RPMI7951 (cell line): Measurements from ENCODE around the gene MPG. TPM values are rescaled to one million over a fixed set of nuclear protein-coding genes. Genes with fewer than 3 reads are reported as not detected.
A peak's percentile ranks its signal among the peaks of the same experiment; 100 is the strongest.
"Not testable (repeated sequence)": the region's sequence is repeated elsewhere in the genome, so short reads cannot be mapped to it uniquely, and the experiment has no call there.

Experiments
- DNase-seq: peaks from one replicate; pipeline ENCODE4 v3.0.0-alpha.2; 2012; ENCODE audit warnings: low read depth
- total RNA-seq: library from RNA; depleted of rRNA; stranded (reverse); fragments of >200 nt; shearing (Covaris generic); gene quantifications from 2 replicates; pipeline ENCODE4 v1.2.3, GENCODE V29; 2014; rRNA removed

Gene MPG
- total RNA-seq, 1 experiment from 2014 or later: 80.5 TPM

DNA sequence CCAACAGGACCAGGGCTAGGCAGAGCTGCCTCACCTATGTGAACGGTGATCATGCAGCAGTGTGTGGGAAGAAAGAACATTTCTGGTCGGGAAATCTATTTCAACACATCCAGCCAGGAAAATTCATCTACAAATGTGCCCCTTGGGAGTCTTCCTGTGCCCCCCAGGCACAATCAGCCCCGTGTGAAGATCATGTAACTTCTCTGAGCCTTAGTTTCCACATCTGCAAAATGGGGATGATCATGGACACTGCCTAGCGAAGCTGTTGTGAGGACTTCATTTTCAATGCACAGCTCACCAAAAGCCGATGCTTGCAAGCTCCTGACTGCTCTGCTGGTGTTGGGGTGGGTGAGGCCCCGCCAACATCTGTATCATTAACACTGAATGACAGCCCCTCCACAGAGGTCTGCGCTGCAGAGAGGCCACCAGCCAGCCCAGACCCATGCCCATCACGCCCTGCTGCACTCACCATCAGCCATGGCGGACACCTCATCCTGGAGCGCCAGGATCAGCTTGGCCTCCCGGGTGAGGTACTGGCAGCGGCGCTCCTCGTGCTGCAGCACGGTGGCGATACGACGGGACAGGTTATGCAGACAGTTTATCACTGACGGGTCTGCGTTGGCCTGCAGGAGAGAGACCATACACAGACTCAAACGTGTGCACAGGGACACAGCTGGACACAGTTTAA is 34.3 kb downstream of the MPG start:
- no peak for DNase-seq

GRCh38 chr16:114327-114726 is 36.3 kb downstream of the MPG start:
- no peak for DNase-seq

- no peak for DNase-seq
Observed at GRCh38 chr16:116015-116414, 38.0 kb downstream of the MPG start.

- DNase-seq: peak; percentile 37
Observed at GRCh38 chr16:117379-118365, 39.6 kb downstream of the MPG start.

GRCh38 chr16:118857-119256 is 40.8 kb downstream of the MPG start:
- DNase-seq: no peak

GRCh38 chr16:119295-119694 is 41.3 kb downstream of the MPG start:
- no peak for DNase-seq

DNA sequence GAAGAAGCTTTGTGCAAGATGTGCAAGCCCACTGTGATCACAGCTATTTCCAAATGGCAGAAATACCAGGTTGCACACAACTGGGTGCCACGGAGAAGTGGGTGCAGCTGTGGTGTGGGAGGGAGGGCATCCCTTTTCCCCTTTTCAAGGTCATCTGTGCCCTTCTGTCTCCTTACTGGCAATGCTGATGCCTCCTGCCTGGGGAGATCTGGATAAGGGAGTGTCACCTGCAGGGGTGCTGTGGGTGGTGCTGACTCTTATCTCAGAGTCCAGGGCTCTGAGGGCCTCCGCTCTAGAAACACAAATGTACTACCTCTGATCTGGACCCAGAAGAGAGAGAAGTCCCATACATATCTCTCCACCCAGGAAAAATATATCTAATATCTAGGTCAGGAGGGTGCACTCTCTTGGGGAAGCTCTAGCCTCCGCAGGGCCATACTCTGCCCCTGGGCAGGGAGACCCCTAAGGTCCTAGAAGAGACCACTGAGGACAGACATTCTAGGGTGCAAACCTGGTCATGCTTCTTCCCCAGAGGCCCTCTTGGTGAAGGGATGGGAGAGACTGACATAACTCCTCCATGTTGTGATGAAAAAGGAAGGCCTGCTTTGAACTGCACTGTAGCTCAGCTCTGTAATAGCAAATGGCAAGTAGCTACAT is 41.9 kb downstream of the MPG start:
- no peak for DNase-seq

DNA sequence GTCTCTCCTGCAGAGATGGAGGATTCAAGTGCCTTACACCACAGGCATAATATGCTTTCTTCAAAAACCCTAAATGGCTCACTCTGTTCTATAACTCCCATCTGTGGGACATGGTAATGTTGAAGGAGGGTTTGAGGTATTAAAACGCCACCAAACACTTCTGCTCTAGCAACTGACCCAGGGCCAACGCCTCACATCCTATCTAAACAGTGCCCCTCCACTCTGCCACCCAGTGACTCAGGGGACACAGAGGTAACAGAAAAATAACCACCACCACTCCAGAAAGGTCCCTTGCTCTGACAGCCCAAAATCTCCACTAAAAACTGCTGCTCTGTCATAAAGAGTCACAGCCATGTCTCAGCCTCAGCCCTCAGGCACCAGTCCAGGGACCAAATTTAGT is 42.7 kb downstream of the MPG start:
- DNase-seq: no peak

GRCh38 chr16:122361-122760 is 44.3 kb downstream of the MPG start:
- no peak for DNase-seq

DNA sequence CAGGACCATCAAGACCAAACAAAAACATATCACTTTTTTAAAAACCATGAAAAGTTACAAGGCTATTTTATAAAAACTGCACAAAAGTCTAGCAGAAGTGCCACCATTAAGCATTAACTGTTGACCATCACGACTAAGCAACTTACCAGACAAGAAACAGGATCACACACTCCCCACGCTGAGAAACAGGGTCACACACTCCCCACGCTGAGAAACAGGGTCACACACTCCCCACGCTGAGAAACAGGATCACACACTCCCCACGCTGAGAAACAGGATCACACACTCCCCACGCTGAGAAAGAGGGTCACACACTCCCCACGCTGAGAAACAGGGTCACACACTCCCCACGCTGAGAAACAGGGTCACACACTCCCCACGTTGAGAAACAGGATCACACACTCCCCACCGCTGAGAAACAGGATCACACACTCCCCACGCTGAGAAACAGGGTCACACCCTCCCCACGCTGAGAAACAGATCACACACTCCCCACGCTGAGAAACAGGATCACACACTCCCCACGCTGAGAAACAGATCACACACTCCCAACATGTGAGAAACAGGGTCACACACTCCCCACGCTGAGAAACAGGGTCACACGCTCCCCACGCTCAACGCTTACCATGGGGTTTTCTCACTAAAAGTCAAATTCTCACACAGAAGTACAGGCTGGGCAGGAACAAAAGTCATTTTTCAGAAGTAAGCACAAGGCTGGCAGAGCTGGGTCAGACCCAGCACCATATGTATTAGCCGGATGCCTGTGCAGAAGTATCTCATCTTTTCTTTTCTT is 45.7 kb downstream of the MPG start:
- DNase-seq: not testable (repeated sequence)

GRCh38 chr16:125011-125410 is 47.0 kb downstream of the MPG start:
- DNase-seq: no peak

DNA sequence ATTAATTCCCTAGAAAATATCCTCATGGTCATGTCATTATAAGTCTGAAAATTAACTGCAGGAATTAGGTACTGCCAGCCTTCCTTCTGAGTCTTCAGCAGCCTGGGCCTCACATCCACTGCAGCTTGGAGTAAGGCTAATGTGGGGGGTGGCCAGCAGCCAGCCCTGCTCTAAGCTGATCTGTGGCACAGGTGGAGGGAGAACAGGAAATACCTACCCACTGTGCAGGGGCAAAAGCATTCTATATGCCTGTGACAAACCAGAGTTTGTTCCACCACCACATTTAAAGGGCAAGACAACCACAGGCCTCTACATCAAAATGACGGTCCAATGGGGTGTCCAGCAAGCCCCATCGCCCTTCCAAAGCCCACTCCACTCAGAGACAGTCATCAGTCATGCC is 51.0 kb downstream of the MPG start:
- DNase-seq: no peak

GRCh38 chr16:130533-131173 is 52.6 kb downstream of the MPG start:
- no peak for DNase-seq

DNA sequence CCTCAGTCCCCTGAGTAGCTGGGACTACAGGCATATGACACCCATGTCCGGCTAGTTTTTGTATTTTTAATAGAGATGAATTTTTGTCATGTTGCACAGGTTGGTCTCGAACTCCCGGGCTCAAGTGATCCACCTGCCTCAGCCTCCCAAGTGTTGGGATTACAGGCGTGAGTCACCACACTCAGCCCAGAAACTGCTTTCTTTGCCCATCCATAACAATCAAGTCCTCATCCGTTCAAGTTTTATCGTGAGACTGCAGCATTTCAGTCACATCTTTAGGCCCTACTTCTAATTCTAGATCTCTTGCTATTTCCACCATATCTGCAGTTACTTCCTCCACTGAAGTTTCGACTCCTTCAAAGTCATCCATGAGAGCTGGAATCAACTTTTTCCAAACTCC is 54.1 kb downstream of the MPG start:
- no peak for DNase-seq

DNA sequence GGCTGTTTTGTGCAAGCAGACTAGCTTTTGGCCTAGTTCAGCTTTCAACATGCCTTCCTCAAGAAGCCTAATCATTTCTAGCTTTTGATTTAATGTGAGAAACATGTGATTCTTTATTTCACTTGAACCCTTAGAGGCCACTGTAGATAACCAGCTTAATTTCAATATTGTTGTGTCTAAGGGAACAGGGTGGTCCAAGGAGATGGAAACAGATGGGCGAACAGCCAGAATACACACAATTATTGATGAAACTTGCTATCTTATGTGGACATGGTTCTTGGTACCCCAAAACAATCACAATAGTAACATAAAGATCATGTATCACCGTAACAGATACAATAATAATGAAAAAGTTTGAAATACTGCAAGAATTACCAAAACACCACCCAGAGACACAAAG is 55.7 kb downstream of the MPG start:
- no peak for DNase-seq

Other genes starting within 250 kb of the MPG start
- gene POLR3K, start 24.6 kb upstream of the MPG start, total RNA-seq: 7.2 and 12.7 TPM in 2 replicates
- gene SNRNP25, start 24.4 kb upstream of the MPG start, total RNA-seq: 39.0 and 49.0 TPM in 2 replicates
- gene RHBDF1, start 5.6 kb upstream of the MPG start, total RNA-seq: 14.6 and 19.9 TPM in 2 replicates
- gene NPRL3, start 60.4 kb downstream of the MPG start, total RNA-seq: 4.6 and 6.0 TPM in 2 replicates
- gene HBZ, start 74.4 kb downstream of the MPG start, total RNA-seq: not detected in 2 replicates
- not detected in 2 replicates for gene HBM, start 87.8 kb downstream of the MPG start, total RNA-seq
- not detected in 2 replicates for gene HBA2, start 94.7 kb downstream of the MPG start, total RNA-seq
- not detected in 2 replicates for gene HBA1, start 98.5 kb downstream of the MPG start, total RNA-seq
- not detected in 2 replicates for gene HBQ1, start 102.2 kb downstream of the MPG start, total RNA-seq
- gene LUC7L, start 151.2 kb downstream of the MPG start, total RNA-seq: 16.8 and 17.2 TPM in 2 replicates
- 38.1 and 76.0 TPM in 2 replicates for gene FAM234A, start 156.6 kb downstream of the MPG start, total RNA-seq
- gene RGS11, start 197.7 kb downstream of the MPG start, total RNA-seq: not detected in 2 replicates
- not detected in 2 replicates for gene ARHGDIG, start 202.4 kb downstream of the MPG start, total RNA-seq
- 0.84 TPM in 1 of 2 replicates, not detected in the other for gene PDIA2, start 204.9 kb downstream of the MPG start, total RNA-seq